H1 (cell line): ENCODE measurements around the gene DFFB. TPM values are rescaled to one million over a fixed set of nuclear protein-coding genes. Genes with fewer than 3 reads are reported as not detected.

Source experiments
- CTCF ChIA-PET: fragments of 300-600 bp; sonication (Branson Sonifier 250); formaldehyde crosslinking; loops from one replicate; lab custom pipeline; 2021; ENCODE audit not compliant: partially characterized antibody; lab: Charles Lee
- POLR2A ChIA-PET: fragments of 300-600 bp; sonication (Branson Sonifier 250); formaldehyde crosslinking; loops from one replicate; lab custom pipeline; 2021; ENCODE audit warnings: inconsistent platforms; ENCODE audit not compliant: partially characterized antibody; lab: Charles Lee
- DNase-seq, 2 experiments: peaks; one replicate each; pipeline versions ENCODE4 v3.0.0 to v3.0.0-alpha.2; 2010 to 2022; ENCODE audit warnings: low spot score in 2 of 2, low read depth in 1 of 2, mixed read lengths in 1 of 2
- FAIRE-seq: peaks from 2 replicates; lab custom pipeline; 2011; peaks lifted over from hg19 to GRCh38; lab: Jason Lieb, UNC
- H2AFZ ChIP-seq: 2 replicates; pipeline ENCODE4 v1.8.1; 2012; ENCODE audit warnings: low read length, inconsistent platforms
- H2AK5ac ChIP-seq: 2 replicates; pipeline ENCODE4 v1.6.1; 2013; ENCODE audit warnings: low read depth, low read length
- H2BK120ac ChIP-seq: replicated peaks from 2 replicates; pipeline ENCODE3; 2013; ENCODE audit warnings: low read depth, low read length, inconsistent platforms
- H2BK12ac ChIP-seq: 2 replicates; pipeline ENCODE4 v1.6.1; 2013; ENCODE audit warnings: low read depth, low read length
- H2BK15ac ChIP-seq: 2 replicates; pipeline ENCODE4 v1.6.1; 2013; ENCODE audit warnings: low read length
- H2BK20ac ChIP-seq: 2 replicates; pipeline ENCODE4 v1.6.1; 2013; ENCODE audit warnings: low read length
- H2BK5ac ChIP-seq: 2 replicates; pipeline ENCODE4 v1.6.1; 2013; ENCODE audit warnings: low read depth, low read length
- H3K14ac ChIP-seq: 2 replicates; pipeline ENCODE4 v1.6.1; 2013; ENCODE audit warnings: inconsistent platforms; ENCODE audit not compliant: insufficient read length
- H3K18ac ChIP-seq: 2 replicates; pipeline ENCODE4 v1.6.1; 2013; ENCODE audit warnings: low read length; ENCODE audit errors: extremely low read depth
- H3K23ac ChIP-seq: 2 replicates; pipeline ENCODE4 v1.6.1; 2013; ENCODE audit warnings: inconsistent platforms; ENCODE audit not compliant: insufficient read length
- H3K23me2 ChIP-seq: 2 replicates; pipeline ENCODE4 v1.6.1; 2013; ENCODE audit warnings: low read depth, low read length
- H3K27ac ChIP-seq: 2 replicates; pipeline ENCODE4 v1.6.1; 2011; ENCODE audit warnings: low read depth, low read length, inconsistent platforms
- H3K27me3 ChIP-seq, 4 experiments: replicated peaks in 1 of 4; 1 replicate in 1 of 4; 2 replicates in 3 of 4; pipeline versions ENCODE4 v1.6.1 to v1.8.1; 2011 to 2013; ENCODE audit warnings: low read length in 3 of 4, mild to moderate bottlenecking in 3 of 4, inconsistent platforms in 2 of 4, mixed read lengths in 2 of 4, moderate library complexity in 1 of 4; ENCODE audit not compliant: control insufficient read depth in 3 of 4, insufficient read depth in 3 of 4; ENCODE audit errors: extremely low read depth in 1 of 4
- H3K36me3 ChIP-seq, 4 experiments: 2 replicates each; pipeline versions ENCODE4 v1.6.1 to v1.8.1; 2011 to 2013; ENCODE audit warnings: mild to moderate bottlenecking in 4 of 4, low read length in 3 of 4, moderate library complexity in 2 of 4, control low read depth in 1 of 4, inconsistent platforms in 1 of 4; ENCODE audit not compliant: insufficient read depth in 4 of 4, control insufficient read depth in 2 of 4
- H3K4ac ChIP-seq: replicated peaks from 2 replicates; pipeline ENCODE3; 2013; ENCODE audit warnings: low read length, low read depth, mixed read lengths, inconsistent platforms; ENCODE audit not compliant: insufficient read length
- H3K4me1 ChIP-seq, 4 experiments: replicated peaks in 1 of 4; 1 replicate in 1 of 4; 2 replicates in 3 of 4; pipeline versions ENCODE4 v1.6.1 to v1.8.1; 2011 to 2013; ENCODE audit warnings: low read length in 3 of 4, inconsistent platforms in 2 of 4, mixed read lengths in 1 of 4; ENCODE audit not compliant: insufficient read depth in 4 of 4, control insufficient read depth in 3 of 4
- H3K4me2 ChIP-seq, 2 experiments: 2 replicates each; pipeline versions ENCODE4 v1.6.1 to v1.8.1; 2011 to 2013; ENCODE audit warnings: low read depth in 2 of 2, low read length in 2 of 2, control low read depth in 1 of 2, inconsistent platforms in 1 of 2, mild to moderate bottlenecking in 1 of 2; ENCODE audit not compliant: insufficient read depth in 1 of 2
- H3K4me3 ChIP-seq, 4 experiments: fragments of 200-600, 300-600 bp in 1 of 4; sonication (generic), shearing (Covaris generic), sonication (Bioruptor Twin) in 1 of 4; 2 replicates each; pipeline versions ENCODE4 v1.5.1 to v1.8.1; 2011 to 2016; ENCODE audit warnings: low read length in 4 of 4, low read depth in 3 of 4, control low read depth in 2 of 4, inconsistent platforms in 2 of 4, mild to moderate bottlenecking in 2 of 4, mixed read lengths in 1 of 4, moderate library complexity in 1 of 4; ENCODE audit not compliant: insufficient read depth in 2 of 4; ENCODE audit errors: extremely low read depth in 1 of 4
- H3K56ac ChIP-seq: replicated peaks from 2 replicates; pipeline ENCODE3; 2013; ENCODE audit warnings: low read depth, mild to moderate bottlenecking, mixed read lengths, low read length, inconsistent platforms; ENCODE audit not compliant: insufficient read length
- H3K79me1 ChIP-seq: 2 replicates; pipeline ENCODE4 v1.6.1; 2013; ENCODE audit warnings: low read depth, low read length, control low read depth
- H3K79me2 ChIP-seq, 2 experiments: 2 replicates each; pipeline versions ENCODE4 v1.6.1 to v1.8.1; 2012 to 2013; ENCODE audit warnings: low read length in 2 of 2, mild to moderate bottlenecking in 2 of 2, inconsistent platforms in 1 of 2; ENCODE audit not compliant: insufficient read depth in 2 of 2, control insufficient read depth in 1 of 2
- H3K9ac ChIP-seq, 4 experiments: replicated peaks in 1 of 4; 1 replicate in 1 of 4; 2 replicates in 3 of 4; pipeline versions ENCODE4 v1.6.1 to v1.8.1; 2011 to 2013; ENCODE audit warnings: low read depth in 3 of 4, low read length in 3 of 4, control low read depth in 2 of 4, mild to moderate bottlenecking in 2 of 4, moderate library complexity in 2 of 4, inconsistent platforms in 1 of 4; ENCODE audit errors: extremely low read depth in 1 of 4
- H3K9me3 ChIP-seq, 2 experiments: 2 replicates each; pipeline versions ENCODE4 v1.6.1 to v1.8.1; 2012 to 2013; ENCODE audit warnings: mild to moderate bottlenecking in 2 of 2, moderate library complexity in 2 of 2, control low read depth in 1 of 2, inconsistent platforms in 1 of 2, low read depth in 1 of 2, low read length in 1 of 2, mixed read lengths in 1 of 2; ENCODE audit not compliant: insufficient read depth in 2 of 2
- H4K20me1 ChIP-seq, 2 experiments: replicated peaks in 1 of 2; 2 replicates each; pipeline versions ENCODE3 to v1.8.1; 2011 to 2013; ENCODE audit warnings: inconsistent platforms in 2 of 2, low read length in 2 of 2, mild to moderate bottlenecking in 1 of 2; ENCODE audit not compliant: insufficient read depth in 2 of 2, control insufficient read depth in 1 of 2
- H4K5ac ChIP-seq: 2 replicates; pipeline ENCODE4 v1.6.1; 2013; ENCODE audit warnings: low read length, low read depth, mixed read lengths, inconsistent platforms; ENCODE audit not compliant: insufficient read length
- H4K8ac ChIP-seq: 2 replicates; pipeline ENCODE4 v1.8.0; 2013; ENCODE audit warnings: mild to moderate bottlenecking, moderate library complexity, low read length, inconsistent platforms; ENCODE audit not compliant: insufficient read depth; ENCODE audit errors: extremely low read depth
- H4K91ac ChIP-seq: replicated peaks from 2 replicates; pipeline ENCODE3; 2013; ENCODE audit warnings: low read length, mixed read lengths, inconsistent platforms; ENCODE audit not compliant: insufficient read length
- CREB1 ChIP-seq: IDR thresholded peaks from 2 replicates; pipeline ENCODE4 v1.6.1; 2012; ENCODE audit warnings: inconsistent platforms
- CTBP2 ChIP-seq: IDR thresholded peaks from 2 replicates; pipeline ENCODE4 v1.7.0; 2011; ENCODE audit warnings: borderline replicate concordance, mild to moderate bottlenecking, moderate library complexity, mixed read lengths, low read length; ENCODE audit not compliant: insufficient read depth, insufficient read length
- EP300 ChIP-seq, 2 experiments: IDR thresholded peaks; 1 replicate in 1 of 2; 2 replicates in 1 of 2; pipeline ENCODE4 v1.6.1; 2011 to 2012; ENCODE audit warnings: low read depth in 2 of 2, low read length in 2 of 2, mild to moderate bottlenecking in 2 of 2, borderline replicate concordance in 1 of 2, inconsistent platforms in 1 of 2, moderate library complexity in 1 of 2
- HDAC2 ChIP-seq, 2 experiments: fragments of 300-600 bp in 1 of 2; sonication (generic) in 1 of 2; IDR thresholded peaks; 2 replicates each; pipeline ENCODE4 v1.6.1; 2011 to 2012; ENCODE audit warnings: low read depth in 2 of 2, low read length in 2 of 2, mild to moderate bottlenecking in 2 of 2, moderate library complexity in 2 of 2, borderline replicate concordance in 1 of 2, inconsistent platforms in 1 of 2
- KDM4A ChIP-seq: IDR thresholded peaks from one replicate; pipeline ENCODE4 v1.7.1; 2012; ENCODE audit warnings: low read depth, mild to moderate bottlenecking, moderate library complexity, low read length, inconsistent platforms; ENCODE audit not compliant: severe bottlenecking
- RAD21 ChIP-seq, 2 experiments: IDR thresholded peaks in 1 of 2; conservative IDR thresholded peaks in 1 of 2; 2 replicates each; pipeline ENCODE4 v1.6.1; 2011; ENCODE audit warnings: low read depth in 2 of 2, low read length in 2 of 2, improper control_type of control experiment in 1 of 2, inconsistent platforms in 1 of 2, mild to moderate bottlenecking in 1 of 2, moderate library complexity in 1 of 2
- SIN3A ChIP-seq, 2 experiments: IDR thresholded peaks in 1 of 2; conservative IDR thresholded peaks in 1 of 2; 2 replicates each; pipeline ENCODE4 v1.6.1; 2011 to 2012; ENCODE audit warnings: low read length in 2 of 2, improper control_type of control experiment in 1 of 2, low read depth in 1 of 2, mild to moderate bottlenecking in 1 of 2
- SP1 ChIP-seq: IDR thresholded peaks from 2 replicates; pipeline ENCODE4 v1.6.1; 2011; ENCODE audit warnings: low read depth, low read length
- WGBS, 2 experiments: shearing (Covaris generic) in 1 of 2; methylation state at CpG; one replicate each; pipeline versions ENCODE4 v1.1.6 to v1.1.7; 2013 to 2015; ENCODE audit warnings: low lambda C conversion rate in 2 of 2, mixed read lengths in 2 of 2, inconsistent platforms in 1 of 2, low coverage in 1 of 2, missing lambda C conversion rate in 1 of 2; ENCODE audit not compliant: insufficient replicate concordance in 2 of 2, insufficient coverage in 1 of 2, insufficient read length in 1 of 2; ENCODE audit errors: extremely low coverage in 1 of 2, missing lambda C conversion rate in 1 of 2; 5-methylcytosine and 5-hydroxymethylcytosine counted together
- polyA plus RNA-seq, 7 experiments: library from polyadenylated mRNA; depleted of rRNA in 3 of 7; stranded (reverse) in 5 of 7; unstranded in 2 of 7; fragments of >200 nt in 5 of 7; fragments of 200-250 nt in 2 of 7; gene quantifications; 1 replicate in 5 of 7; 2 replicates in 1 of 7; 4 replicates in 1 of 7; pipeline versions ENCODE4 v1.2.1 to v1.2.3, GENCODE V29; 2011 to 2013; ENCODE audit warnings: missing spikeins in 2 of 7, mixed read lengths in 2 of 7
- total RNA-seq: library from RNA; stranded (reverse); fragmentation: NEBNext Ultra II Directional; extraction: Animal tissue kit (Norgen Biotek cat#: 25700); gene quantifications from 2 replicates; pipeline ENCODE4 v1.2.1, GENCODE V29; 2021

Gene DFFB
- total and polyA plus RNA-seq, 2 of the 8 experiments (the other 6 are each of a cell fraction or from before 2014, with no cell fraction given): 8.6 to 11.9 TPM

DNA sequence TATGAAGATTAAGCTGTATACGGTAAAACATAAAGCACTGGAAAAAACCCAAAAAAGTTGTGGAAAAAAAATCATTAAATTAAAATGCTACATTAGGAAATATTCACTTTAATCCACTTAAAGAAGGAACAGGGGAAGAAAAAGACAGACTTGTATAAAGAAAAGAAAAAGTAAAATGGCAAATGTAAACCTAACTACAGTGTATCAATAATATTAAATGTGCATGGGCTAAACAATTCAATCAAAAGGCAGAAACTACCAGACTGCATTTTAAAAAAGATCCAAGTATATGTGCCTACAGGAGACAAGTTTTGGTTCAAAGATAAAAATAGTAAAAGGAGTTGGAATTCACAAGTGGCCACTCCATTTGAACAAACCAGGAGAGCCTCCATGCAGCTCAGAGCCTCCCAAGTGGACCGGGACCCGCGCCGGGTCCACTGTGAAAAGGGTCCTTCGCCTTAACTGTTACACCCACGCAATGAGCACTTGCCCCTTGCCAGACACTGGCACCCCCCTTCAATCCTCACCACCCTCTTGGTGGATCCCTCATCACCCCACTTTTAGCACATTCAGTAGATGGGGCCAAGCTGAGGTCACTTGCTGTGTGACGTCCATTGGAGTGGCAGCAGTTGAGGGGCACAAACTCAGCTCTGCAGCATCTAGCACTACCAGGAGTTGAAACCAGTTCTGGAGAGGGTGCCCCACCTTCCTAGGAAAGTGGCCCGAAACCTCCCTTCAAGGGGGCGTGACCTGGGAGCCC lies 41.9 kb downstream of the DFFB start:
- no peak overlapping the region for H2BK15ac ChIP-seq
- H3K27me3 ChIP-seq: no peaks in the 10 kb centered on the region
- peaks cover 8% of the 10 kb centered on the region for H3K23me2 ChIP-seq
- peak overlapping the region; percentile 66 to 93 (median 80); a peak in 6 of 7 replicates for H3K9ac ChIP-seq
- H3K4me2 ChIP-seq: peak overlapping the region; percentile 79 to 82
- no peak overlapping the region for H3K4ac ChIP-seq
- no peak for DNase-seq
- H2BK120ac ChIP-seq: no peak overlapping the region
- peak; percentile 32 for FAIRE-seq
- peak overlapping the region; percentile 72 to 92 (median 84) for H3K4me3 ChIP-seq
- H4K20me1 ChIP-seq: peaks cover 4 to 13% of the 10 kb centered on the region in 2 experiments
- H3K9me3 ChIP-seq: no peaks in the 10 kb centered on the region
- H4K5ac ChIP-seq: peak overlapping the region; percentile 18
- peak overlapping the region; percentile 60; the same call in 1 of the 2 replicates for H3K18ac ChIP-seq
- no peak overlapping the region for H3K56ac ChIP-seq
- peak; percentile 42; the same call in 1 of the 2 replicates for TF ChIP-seq CREB1
- 0 out of 4 replicates have a peak, but pooled peaks of 1 of the 2 experiments have one; percentile 12 for TF ChIP-seq HDAC2 (IDR thresholded peaks at IDR 0.05; ENCODE audit: borderline replicate concordance in 1 of 2, low read depth in 2 of 2, low read length in 2 of 2)
- no peak for TF ChIP-seq CTBP2
- peak; percentile 6 for TF ChIP-seq KDM4A
- 0 out of 4 replicates have a peak, but pooled peaks of 1 of the 2 experiments have one; percentile 56 for TF ChIP-seq SIN3A (conservative IDR thresholded peaks at IDR 0.05 in 1 of 2, IDR thresholded peaks at IDR 0.05 in 1 of 2; ENCODE audit: low read depth in 1 of 2, low read length in 2 of 2)
- peak; percentile 10 to 43; a peak in 2 of 4 replicates for TF ChIP-seq RAD21 (IDR thresholded peaks at IDR 0.05 in 1 of 2, conservative IDR thresholded peaks at IDR 0.05 in 1 of 2; ENCODE audit: low read depth in 2 of 2, low read length in 2 of 2)
- no peak for TF ChIP-seq EP300 (IDR thresholded peaks at IDR 0.05; ENCODE audit: borderline replicate concordance in 1 of 2, low read depth in 2 of 2, low read length in 2 of 2)
- 0 out of 2 replicates have a peak, but pooled peaks have one; percentile 21 for TF ChIP-seq SP1
- H3K23ac ChIP-seq: no peak overlapping the region
- ChIA-PET POLR2A (interaction anchor here (0.6 to 3.3 kb wide), 6 partner anchors 8 to 240 kb away, joined by 3 to 29 read pairs (median 4); partner anchors contain the start of genes CEP104, DFFB and LRRC47), CTCF (interaction anchor here (0.6 to 2.0 kb wide), 7 partner anchors 9 to 997 kb away, joined by 3 to 9 read pairs (median 3); partner anchors contain the start of genes CEP104 and DFFB)
- peak overlapping the region; percentile 98; the same call in 1 of the 2 replicates for H3K27ac ChIP-seq
- WGBS, 2 experiments: 29% methylated on average over 9 of the region's 10 CpGs; no CpG with 5 or more reads in 1 of the 2 experiments
- H2BK5ac ChIP-seq: peak overlapping the region; percentile 98; the same call in 1 of the 2 replicates
- no peak overlapping the region for H2AK5ac ChIP-seq
- H3K36me3 ChIP-seq: 0 out of 8 replicates have a peak, but pooled peaks cover 0 to 5% (median 2%) of the 10 kb centered on the region in 4 experiments
- peaks cover 8 to 50% of the 10 kb centered on the region in 2 experiments for H3K79me2 ChIP-seq
- no peak overlapping the region for H4K8ac ChIP-seq
- no peak overlapping the region for H2BK20ac ChIP-seq
- peak overlapping the region; percentile 14; the same call in 1 of the 2 replicates for H2AFZ ChIP-seq
- H3K4me1 ChIP-seq: peaks cover 0 to 8% (median 3%) of the 10 kb centered on the region in 4 experiments; a peak in 1 of 7 replicates
- H2BK12ac ChIP-seq: peak overlapping the region; percentile 50; the same call in 1 of the 2 replicates
- H4K91ac ChIP-seq: peak overlapping the region; percentile 55
- H3K14ac ChIP-seq: no peak overlapping the region
- peaks cover 17% of the 10 kb centered on the region for H3K79me1 ChIP-seq
